Omental fat pad (tissue), 4 donors: ENCODE results near the gene B4GALNT3. TPM values are rescaled to one million over a fixed set of nuclear protein-coding genes. Genes with fewer than 3 reads are reported as not detected.

ENCODE experiments used
- ATAC-seq: fragments of 150-250 bp; one replicate; pipeline ENCODE4 v1.9.1; 2016; ENCODE audit warnings: mild to moderate bottlenecking, moderate library complexity; ENCODE audit not compliant: low FRiP score
- DNase-seq: peaks from one replicate; pipeline ENCODE4 v3.0.0-alpha.2; 2019; ENCODE audit warnings: low spot score
- CTCF ChIP-seq, 3 donors: fragments of 450-650 bp; IDR thresholded peaks; one replicate each; pipeline ENCODE4 v1.5.1; 2016 to 2017; ENCODE audit warnings: antibody characterized with exemption in 3 of 3, mild to moderate bottlenecking in 3 of 3, moderate library complexity in 2 of 3
- total RNA-seq, 4 donors: library from RNA; depleted of rRNA; stranded (reverse); fragments of >200 nt; gene quantifications; one replicate each; pipeline ENCODE4 v1.1.0, GENCODE V29; 2016

B4GALNT3 gene
- total RNA-seq, 4 donors from 2014 or later, result 0.13 to 0.60 (median 0.28) TPM; not detected in 1

DNA sequence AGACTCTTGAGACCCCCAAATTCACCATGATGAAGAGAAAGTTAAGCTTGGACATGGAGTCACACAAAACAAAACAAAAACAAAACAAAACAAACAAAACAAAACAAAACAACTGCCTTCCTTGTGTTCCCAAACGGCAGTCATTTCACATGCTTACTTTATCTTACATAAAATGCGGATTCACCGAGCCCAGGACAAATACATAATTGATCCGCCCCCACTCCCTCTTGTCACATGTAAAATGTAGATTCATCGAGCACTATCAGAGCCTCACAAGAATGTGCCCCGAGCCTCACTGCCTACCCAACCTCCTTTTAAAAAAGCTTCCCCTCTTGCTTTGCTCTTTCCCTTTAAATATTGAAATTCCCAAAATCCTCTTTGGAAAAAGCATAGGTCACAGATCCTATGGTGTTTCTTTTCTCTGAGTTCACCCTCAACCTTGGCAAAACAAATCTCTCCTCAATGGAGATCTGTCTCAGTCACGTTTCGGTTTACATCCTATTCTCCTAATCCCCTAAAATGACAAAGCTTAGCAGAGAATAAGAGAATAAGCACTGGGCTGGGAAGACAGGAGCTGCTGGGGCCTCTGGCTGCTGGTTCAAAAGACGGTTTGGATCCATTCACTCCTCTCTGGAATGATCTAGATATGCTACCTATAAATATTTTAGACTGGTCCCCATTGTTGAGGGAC is 119.8 kb downstream of the B4GALNT3 start:
- TF ChIP-seq CTCF (IDR thresholded peaks at IDR 0.05), result no peak
- no peak for ATAC-seq
- DNase-seq, result no peak

DNA sequence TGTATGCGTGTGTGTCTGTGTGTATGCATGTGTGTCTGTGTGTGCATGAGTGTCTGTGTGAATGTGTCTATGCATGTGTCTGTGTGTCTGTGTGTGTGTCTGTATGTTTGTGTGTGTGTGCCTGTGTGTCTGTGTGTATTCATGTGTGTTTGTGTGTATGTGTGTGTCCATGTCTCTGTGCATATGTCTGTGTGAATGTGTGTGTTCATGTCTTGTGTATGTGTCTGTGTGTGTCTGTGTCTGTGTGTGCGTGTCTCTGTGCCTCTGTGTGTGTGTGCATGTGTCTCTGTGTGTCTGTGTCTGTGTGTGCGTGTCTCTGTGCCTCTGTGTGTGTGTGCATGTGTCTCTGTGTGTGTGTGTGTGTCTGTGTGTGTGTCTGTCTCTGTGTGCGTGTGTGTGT is 121.1 kb downstream of the B4GALNT3 start:
- ATAC-seq, result no peak
- DNase-seq, result no peak
- TF ChIP-seq CTCF (IDR thresholded peaks at IDR 0.05), result no peak

DNA sequence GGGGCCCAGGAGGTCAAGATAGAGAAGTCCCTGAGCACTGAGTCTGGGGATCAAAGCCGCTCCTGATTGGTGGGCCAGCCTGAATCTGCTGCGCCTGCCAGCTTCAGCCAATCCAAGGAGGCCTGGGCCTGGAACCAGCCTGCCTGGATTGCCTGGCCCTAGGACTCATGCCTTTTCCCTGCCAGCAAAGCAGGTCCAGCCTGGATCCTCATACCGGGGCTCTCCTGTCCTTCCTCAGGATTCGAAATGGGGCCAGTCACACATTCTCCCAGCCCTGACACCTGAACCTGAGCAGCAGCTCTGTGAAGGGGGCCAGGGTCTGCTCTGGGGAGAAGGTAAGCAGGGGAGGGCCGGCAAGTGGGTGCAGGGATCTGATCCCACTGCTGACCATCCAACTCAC is 121.6 kb downstream of the B4GALNT3 start:
- DNase-seq (no peak), ATAC-seq (no peak)
- TF ChIP-seq CTCF (IDR thresholded peaks at IDR 0.05), result no peak

GRCh38 chr12:581746-582145 is 122.0 kb downstream of the B4GALNT3 start:
- no peak for ATAC-seq
- no peak for DNase-seq
- TF ChIP-seq CTCF (IDR thresholded peaks at IDR 0.05), result no peak

DNA sequence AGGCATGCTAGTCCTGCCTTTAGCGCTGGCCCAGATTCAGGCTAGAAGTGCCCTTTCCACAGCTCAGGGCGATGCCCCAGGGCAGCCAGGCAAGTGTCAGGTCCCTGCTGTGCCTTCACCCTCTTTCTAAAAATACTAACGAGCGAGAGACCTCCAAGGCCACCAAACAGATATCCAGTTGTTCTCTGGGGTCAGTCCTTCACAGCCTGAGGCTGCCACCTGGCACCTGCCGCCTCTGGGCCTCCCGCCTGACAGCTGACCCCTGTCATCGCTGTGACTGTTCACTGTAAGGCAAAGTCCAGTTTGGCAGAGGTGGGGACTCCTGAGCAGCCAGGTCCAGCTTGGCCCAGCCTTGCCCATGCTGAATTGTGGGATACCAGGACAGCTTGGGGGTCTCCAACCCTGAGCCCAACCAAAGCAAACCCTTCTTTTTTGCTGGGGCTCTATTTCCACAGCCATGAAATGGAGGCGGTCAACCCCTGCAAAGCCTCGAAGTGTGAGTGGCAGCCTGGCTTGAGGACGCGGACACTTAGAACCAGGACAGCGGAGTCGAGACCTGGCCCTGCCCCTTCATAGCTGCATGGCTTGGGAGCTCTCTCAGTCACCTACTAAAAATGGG is 123.6 kb downstream of the B4GALNT3 start:
- DNase-seq (no peak), ATAC-seq (no peak)
- no peak for TF ChIP-seq CTCF (IDR thresholded peaks at IDR 0.05)

- no peak for TF ChIP-seq CTCF (IDR thresholded peaks at IDR 0.05)
- DNase-seq (no peak), ATAC-seq (no peak)
These were observed 125.6 kb downstream of the B4GALNT3 start for GRCh38 chr12:585062-586061.
